Fibroblast of skin of scalp (primary cell): Measurements from ENCODE around the gene TYW1B.
"Not testable (repeated sequence)": the region's sequence is repeated elsewhere in the genome, so short reads cannot be mapped to it uniquely, and the experiment has no call there.

Source experiments
- DNase-seq: peaks from one replicate; pipeline ENCODE4 v3.0.0-alpha.2; 2013

TYW1B gene

DNA sequence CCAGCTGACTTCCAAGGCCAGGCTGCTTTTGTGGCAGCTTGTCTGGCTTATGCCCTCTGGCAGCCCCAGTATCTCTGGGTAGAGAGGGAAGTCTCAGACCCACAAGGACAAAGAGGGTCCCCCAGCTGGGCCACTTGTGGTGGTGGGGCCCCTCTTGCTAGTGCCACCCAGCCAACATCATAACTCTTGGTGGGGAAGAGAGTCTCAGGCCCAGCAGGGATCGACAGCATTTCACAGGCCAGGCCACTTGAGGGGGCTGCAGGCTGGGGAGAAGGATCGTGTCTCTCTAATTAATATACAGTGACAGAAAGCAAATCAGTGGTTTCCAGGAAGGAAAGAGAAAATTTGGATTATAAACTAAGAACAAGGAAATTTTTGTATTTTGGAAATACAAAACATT is 76.0 kb downstream of the TYW1B start:
- DNase-seq, result no peak

DNA sequence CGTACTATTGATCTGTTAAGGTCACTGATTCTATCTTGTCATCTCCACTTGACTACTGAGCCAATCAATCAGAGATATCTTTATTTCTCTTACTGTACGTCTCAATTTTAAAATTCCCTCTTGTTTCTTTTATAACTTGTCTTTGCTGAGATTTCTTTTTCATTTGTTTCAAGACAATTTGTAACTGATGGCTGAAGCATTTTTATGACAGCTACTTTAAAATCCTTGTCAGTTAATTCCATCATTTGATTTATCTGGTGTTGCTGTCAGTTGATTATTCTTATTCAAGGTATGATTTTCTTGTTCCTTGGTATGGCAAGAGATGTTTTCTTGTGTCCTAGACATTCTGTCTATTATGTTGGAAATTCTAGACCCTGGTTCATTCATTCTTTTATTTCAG is 76.6 kb downstream of the TYW1B start:
- DNase-seq, result no peak

DNA sequence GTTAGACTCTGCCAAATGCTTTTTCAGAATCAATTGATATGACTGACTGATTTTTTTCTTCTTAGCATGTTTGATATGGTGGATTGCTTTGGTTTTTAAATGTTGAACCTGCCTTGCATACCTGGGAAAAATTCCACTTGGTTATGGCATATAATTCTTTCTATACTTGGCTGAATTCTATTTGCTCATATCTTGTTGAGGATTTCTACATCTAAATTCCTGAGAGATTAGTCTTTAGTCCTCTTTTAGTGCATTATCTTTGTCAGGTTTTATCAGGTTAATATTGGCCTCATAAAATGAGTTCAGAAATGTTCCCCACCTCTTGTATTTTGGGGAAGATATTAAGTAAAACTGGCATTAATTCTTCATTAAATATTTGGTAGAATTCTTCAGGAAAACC is 79.4 kb downstream of the TYW1B start:
- DNase-seq, result not testable (repeated sequence)

DNA sequence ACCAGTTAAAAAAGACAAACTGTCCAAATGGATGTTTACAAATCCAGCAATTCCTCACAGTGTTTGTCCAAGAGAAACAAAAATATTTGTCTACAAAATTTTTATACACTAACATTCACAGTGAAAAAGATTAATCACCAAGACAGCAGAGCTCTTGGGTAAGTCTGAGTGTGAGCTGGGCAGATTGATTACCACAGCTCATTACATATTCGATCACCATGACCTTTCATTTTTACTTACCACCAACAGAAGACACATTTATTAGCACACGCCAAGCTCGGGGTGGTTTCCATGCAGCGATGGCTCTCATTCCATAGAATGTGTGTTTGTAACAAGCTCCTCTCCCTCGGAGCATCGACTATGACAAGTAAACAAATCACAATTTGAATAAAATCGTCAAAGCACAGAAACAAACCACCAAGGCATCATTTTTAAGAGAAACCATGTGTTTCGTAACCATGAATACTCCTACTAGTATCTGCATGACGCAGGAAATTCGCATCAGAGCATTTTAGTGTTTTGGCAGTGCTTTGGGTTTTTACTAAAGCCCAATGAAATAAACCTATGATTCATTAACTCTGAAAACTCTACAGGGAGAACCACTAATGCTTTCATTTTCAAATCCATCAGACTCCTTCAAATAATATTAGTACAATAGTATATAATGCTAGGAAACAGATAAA is 83.6 kb downstream of the TYW1B start:
- peak; percentile 21 for DNase-seq

DNA sequence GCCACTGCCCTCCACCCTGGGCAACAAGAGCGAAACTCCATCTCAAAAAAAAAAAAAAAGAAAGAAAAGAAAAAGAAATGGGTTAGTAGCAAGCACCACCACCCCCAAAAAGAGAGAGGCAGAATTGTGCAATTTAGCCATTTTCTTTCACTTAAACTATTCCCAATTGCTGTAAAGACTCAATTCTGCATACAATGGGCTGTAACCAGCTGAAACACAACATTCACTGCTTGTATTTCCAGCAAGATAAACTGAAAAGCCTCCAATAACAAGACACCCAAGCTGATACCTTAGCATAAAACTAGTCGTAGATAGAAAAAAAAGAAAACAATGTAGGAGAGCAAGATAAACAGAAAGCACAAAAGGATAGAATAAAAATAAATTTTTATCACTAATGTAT is 84.2 kb downstream of the TYW1B start:
- not testable (repeated sequence) for DNase-seq

DNA sequence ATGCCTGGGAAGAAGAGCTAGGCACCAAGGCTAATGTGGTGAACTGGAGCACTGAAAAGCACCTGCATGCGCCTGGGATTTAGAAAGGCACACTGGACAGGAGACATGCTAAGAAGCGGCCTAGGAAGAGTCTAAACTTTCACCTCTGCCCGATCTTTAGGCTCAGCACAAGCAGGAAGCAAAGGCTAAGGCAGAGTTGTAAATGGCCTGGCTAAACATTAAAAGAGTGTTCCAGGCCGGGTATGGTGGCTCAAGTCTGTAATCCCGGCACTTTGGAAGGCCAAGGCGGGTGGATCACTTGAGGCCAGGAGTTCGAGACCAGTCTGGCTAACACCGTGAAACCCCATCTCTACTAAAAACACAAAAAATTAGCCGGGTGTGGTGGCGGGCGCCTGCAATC is 88.3 kb downstream of the TYW1B start:
- DNase-seq, result not testable (repeated sequence)

DNA sequence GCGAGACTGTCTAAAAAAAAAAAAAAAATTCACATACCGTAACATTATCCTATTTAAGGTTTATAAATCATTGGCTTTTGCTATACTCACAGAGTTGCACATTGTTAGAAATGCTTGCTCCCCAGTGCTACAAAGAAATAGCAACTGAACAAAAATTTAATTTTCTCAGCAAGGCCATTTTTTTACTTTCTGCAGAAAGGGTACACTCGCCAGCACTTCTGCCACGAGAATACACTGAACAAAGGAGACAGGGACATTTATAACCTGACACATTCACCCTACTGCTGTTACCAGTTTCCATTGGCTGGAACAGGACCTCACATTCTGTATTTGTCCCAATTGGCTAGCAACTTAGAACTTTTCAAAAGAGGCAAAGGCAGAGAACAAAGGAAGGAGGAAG is 92.1 kb downstream of the TYW1B start:
- not testable (repeated sequence) for DNase-seq

DNA sequence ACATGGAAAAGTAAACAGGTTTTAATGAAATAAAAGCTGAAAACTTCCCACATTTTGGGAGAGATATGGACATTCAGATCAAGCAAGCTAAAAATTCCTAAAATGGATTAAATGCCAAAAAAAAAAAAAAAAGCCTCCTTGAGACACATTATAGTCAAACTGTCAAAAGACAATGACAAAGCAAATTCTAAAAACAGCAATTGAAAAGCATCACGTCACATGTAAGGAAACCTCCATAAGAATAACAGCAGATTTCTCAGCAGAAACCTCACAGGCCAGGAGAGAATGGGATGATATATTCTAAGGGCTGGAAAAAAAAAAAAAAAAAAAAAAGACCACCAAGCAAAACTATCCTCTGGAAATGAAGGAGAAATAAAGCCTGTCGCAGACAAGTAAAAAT is 97.2 kb downstream of the TYW1B start:
- DNase-seq, result not testable (repeated sequence)

DNA sequence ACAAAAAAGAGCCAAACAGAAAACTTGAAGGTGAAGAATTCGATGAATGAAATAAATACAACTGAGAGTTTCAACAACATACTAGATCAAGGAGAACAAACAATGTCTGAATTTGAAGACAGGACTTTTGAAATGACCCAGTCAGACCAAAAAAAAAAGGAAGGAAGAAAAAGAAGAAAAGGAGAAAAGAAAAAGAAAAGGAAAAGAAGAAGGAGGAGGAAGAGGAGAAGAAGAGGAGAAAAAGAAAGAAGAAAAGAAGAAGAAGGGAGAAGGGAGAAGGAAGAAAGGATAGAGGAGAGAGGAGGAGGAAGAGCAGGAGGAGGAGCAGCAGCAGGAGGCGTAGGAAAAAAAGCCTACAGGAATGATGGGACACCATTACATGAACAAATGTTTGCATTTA is 97.6 kb downstream of the TYW1B start:
- DNase-seq, result not testable (repeated sequence)

DNA sequence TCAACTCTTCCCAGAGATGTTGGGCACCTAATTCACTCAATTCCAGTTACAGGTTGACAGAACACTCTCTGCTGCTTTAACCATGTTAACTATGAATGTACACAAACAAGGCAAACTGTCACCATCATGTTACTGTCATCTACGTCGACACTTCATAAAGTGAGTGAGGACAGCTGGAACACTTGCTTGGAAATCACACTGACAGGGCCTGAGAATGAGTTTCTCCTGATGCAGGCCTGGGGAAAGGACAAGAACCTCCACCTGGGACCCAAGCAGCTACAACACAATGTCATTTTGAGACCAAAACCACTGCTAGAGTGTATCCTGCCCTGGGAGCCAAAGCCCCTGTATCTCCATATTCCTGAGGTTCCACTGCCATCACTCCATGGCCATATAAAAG is 98.9 kb downstream of the TYW1B start:
- DNase-seq, result not testable (repeated sequence)

DNA sequence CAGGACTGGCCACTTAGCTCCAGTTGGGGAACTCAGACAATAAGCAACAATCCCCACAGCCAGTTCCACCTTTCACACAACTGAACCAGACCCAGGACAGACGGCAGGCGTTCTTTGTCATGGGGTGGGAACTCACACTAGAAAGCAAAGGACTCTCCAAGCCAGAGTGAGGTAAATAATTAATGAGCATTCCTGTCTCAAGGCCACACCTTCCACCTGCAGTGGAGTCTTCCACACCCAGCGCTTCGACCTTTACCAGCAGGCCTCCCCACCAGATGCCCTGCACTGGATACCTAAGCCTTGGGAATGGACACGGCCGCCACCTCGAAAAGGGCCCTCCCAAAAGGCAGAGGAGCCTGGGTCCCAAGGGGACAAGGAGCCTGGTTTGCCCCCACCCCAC is 105.3 kb downstream of the TYW1B start:
- DNase-seq, result not testable (repeated sequence)

DNA sequence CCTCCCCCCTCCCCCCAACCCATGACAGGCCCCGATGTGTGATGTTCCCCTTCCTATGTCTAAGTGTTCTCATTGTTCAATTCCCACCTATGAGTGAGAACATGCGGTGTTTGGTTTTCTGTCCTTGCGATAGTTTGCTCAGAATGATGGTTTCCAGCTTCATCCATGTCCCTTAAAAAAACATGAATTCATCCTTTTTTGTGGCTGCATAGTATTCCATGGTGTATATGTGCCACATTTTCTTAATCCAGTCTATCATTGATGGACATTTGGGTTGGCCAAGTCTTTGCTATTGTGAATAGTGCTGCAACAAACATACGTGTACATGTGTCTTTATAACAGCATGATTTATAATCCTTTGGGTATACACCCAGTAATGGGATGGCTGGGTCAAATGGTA is 107.1 kb downstream of the TYW1B start:
- not testable (repeated sequence) for DNase-seq

DNA sequence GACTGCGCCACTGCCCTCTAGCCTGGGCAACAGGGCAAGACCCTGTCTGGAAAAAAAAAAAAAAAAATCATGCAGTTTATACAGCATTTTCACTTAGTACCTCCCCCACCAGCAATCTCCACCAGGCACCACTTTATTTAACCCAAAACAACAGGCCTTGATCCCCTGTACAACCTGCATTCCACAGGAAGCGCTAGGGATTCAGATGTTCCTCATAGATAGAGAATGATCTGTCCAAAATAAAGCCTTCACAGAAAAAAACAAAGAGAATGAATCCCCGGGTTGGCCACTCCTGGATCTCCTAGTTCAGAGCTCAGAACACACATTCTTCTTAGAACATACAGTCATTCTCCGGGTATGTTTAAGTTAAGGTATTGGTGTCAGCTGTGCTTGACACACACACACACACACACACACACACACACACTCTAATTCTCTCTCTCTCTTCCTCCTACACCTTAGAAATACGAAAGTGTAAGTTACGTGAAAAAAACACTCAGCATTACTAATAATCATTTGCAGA is 110.7 kb downstream of the TYW1B start:
- peak; percentile 38 for DNase-seq

DNA sequence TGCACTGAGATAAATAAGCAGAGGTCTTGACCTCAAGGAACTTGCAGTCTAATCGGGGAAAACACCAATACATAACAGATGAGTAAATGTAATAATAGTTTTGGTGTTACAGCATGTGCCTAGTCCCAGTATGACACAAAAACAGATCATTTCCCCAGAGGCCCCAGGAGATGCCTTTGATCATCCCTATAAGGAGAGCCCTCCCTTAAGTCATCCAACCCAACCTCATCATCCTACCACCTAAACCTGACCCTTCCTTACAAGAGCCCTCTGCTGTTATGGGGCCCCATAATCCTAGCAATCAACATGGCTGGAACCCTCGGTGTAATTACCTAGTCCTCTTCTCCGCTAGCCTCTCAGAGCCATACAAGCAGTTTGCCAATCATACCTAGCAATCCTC is 116.1 kb downstream of the TYW1B start:
- DNase-seq, result not testable (repeated sequence)

DNA sequence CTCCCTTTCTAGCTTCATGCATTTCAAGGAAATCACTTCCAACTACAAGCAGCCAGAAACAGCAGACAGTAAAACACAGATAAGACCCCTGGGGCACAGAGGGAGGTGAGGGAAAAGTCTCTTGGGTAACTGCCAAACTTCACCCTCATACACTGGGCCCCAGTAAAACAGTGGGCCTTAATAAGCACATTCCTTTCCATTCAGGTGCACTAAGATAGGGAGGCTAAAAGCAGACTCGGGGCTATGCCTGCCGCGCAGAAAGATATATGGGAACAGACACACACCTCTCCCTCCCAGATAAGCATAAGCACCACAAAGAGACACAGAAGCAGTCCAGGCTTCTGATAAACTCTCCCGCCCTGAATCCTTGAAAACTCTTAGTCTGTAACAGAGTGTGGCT is 117.0 kb downstream of the TYW1B start:
- DNase-seq, result no peak

DNA sequence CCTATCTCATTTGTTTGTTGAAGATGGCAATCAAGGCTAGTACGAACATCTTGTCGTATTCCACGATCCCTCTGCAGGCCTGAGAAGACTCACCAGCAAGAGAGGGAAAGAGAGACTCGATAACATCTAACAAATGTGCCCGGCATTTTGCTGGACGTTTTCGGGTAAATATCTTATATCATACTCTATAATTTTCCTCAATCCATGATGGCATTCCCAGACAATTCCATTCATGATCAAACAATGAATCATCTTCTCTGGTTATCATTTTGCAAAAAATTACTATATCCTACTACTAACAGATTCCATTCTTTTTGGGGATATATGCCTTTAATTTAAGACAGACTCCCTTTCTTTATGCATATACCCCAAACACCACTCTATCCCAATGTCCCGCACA is 118.1 kb downstream of the TYW1B start:
- peak; percentile 81 for DNase-seq

DNA sequence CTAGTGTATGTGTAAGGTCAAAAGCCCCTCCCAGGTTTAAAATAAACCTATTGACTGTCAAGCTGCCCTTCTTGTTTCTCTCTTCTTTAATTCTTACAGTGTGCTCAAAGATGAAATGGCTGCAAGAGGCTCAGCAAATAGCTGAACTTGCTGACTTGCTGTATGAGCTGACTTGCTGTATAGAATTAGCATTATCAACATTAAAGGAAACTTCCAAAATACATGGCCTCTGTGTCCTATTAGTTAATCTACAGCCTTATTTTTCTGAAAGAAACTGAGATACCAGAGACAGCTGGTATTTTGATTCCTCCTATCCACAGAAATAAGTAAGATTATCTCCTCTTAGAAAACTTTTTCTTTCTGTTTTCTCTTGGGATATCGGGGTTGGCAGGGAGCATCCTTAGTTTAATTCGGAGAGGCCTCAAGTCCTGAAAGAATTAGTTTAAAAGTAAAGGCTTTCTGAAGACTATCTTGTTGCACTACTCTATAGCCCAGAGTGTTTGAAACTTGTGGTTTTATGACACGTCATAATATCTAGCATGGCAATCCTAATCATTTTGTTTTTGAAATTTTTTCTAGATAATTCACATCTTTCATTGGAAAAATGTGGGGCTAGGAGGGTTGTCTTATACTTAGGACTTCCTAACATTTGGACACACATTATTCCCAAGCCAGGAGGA is 119.5 kb downstream of the TYW1B start:
- peak; percentile 60 for DNase-seq

DNA sequence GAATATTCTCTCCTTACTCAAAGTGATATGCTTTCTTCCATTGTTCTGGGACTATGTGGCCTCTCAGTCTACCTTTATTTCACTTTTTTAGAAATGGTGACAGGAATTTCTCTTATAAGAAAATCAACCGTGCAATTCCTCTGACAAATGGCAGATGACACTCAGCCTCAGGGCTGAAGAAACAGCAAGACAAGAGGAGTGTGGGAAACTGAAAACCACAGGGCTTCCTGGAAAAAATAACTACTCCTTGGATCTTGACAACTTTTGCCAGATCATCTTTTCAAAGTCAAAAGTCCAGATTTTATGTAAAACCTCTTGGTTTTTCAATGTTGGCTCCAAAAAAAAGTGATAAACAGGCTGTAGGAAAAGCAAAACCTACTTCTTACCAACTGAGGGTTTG is 121.5 kb downstream of the TYW1B start:
- peak; percentile 30 for DNase-seq

DNA sequence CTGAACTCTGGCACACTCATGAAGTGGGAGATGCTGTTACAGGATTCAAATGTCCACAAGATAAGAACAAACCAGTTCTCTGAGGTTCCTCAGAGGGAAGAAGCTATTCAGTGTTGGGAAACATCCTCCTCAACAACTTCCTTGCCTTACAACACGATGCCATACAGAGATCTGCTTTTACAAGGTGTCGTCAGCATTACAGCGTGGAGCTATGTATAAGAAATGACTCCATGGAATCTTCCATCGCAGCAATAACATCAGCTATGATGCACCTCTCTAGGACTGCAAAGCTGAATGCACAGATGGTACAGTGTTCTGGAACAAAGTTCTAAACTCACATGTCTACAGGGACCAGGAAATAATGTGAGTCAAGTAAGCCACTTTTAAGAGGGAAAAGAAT is 122.3 kb downstream of the TYW1B start:
- DNase-seq, result not testable (repeated sequence)

DNA sequence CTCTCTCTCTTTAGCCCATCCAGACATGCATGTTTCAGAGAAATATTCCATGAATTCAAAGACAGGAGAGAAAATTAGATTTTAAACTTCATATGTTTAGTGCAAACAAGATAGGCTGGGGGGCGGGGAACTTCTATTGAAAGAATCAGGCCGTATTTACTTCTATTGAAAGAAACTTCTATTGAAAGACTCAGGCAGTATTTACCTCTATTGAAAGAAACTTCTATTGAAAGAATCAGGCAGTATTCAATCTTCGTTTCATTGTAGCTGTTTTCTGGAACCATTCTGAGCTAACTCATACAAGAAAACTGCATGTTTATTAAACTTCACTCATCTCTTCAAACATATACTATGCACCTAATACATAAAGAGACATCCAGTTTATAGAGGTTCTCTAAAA is 123.1 kb downstream of the TYW1B start:
- DNase-seq, result no peak

DNA sequence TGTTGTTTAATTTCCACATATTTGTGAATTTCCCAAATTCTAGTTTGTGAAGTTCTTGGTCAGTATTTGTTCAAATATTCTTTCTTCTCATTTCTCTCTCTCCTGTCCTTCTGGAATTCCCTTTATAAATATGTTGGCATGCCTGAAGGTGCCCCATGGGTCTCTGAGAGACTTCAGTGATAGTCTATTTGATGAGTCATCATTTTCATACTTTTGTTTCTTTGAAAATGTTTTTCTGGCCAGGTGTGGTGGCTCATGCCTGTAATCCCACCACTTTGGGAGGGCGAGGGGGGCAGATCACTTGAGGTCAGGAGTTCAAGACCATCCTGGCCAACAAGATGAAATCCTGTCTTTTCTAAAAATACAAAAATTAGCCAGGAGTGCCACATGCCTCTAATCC is 127.5 kb downstream of the TYW1B start:
- DNase-seq, result not testable (repeated sequence)

DNA sequence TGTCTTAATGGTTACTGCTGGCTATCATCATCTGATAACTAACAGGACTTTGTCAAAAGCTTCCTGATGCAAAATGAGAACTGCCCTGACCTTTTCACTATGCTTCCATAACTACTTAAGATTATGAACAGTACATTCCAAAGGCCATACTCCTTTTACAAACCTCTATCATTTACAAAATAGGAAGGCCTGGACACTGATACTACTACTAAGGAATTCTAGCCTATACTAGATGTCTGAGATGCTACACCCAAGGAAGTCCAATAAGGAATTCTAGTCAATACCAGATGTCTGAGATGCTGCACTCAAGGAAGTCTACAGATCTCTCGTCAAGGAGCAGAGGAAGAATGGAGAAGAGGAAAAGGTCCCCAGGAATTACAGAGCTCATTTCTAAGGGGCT is 130.9 kb downstream of the TYW1B start:
- peak; percentile 25 for DNase-seq

DNA sequence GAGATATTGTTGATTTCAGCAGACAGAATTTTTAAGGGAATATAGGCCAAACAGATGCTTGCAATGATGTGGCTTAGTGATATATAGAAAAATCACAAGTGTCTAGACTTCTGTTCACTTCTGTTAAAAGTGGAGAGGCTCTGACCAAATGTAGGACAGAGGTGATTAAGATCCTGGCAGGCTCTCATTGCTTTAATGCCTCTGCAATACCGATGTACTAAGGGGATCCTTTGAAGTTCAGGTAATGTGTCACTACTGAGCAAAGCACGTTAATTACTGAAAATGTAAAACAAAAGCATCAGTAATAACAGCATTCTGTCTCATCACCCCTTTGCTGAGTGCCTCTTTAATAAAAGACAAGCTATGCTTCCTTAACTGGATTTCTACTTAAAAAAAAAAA is 131.4 kb downstream of the TYW1B start:
- DNase-seq, result not testable (repeated sequence)

DNA sequence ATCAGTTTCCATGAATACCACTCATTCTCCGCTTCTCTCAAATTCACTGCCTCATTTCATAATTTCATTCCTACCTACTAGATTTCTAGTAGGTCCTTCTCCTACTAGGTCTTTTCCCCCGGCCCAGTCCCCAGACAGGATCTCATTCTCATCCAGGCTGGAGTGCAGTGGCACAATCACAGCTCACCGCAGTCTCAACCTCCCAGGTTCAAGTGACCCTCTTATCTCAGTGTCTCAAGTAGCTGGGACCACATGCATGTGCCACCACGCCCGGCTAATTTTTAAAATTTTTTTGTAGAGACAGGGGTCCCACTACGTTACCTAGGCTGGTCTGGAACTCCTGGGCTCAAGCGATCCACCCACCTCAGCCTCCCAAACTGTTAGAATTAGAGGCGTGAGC is 132.5 kb downstream of the TYW1B start:
- DNase-seq, result not testable (repeated sequence)
